GM12878 (cell line): ENCODE data around the gene CCDC85A. TPM values are rescaled to one million over a fixed set of nuclear protein-coding genes. Genes with fewer than 3 reads are reported as not detected.

ENCODE experiments used
- ATAC-seq: fragments of 200-7000 bp; cut with Tn5 transposase; 3 replicates; pipeline ENCODE4 v1.9.1; 2020; ENCODE audit warnings: mild to moderate bottlenecking, moderate library complexity
- BruUV-seq: library from RNA; stranded (reverse); fragments of 400-500 nt; replicated peaks from 2 replicates; lab custom pipeline; 2021; lab: Mats Ljungman, UMichigan
- CTCF ChIA-PET: fragments of 300-600 bp; sonication (Branson Sonifier 250); formaldehyde crosslinking; extraction: SDS; loops from one replicate; lab custom pipeline; 2021; ENCODE audit warnings: inconsistent platforms; lab: Yijun Ruan, JAX
- POLR2A ChIA-PET: fragments of 350-600 bp; formaldehyde crosslinking; extraction: SDS; loops from one replicate; lab custom pipeline; 2021; ENCODE audit warnings: inconsistent platforms; lab: Charles Lee
- RAD21 ChIA-PET: fragments of 300-600 bp; sonication (Branson Sonifier 250); formaldehyde crosslinking; loops from one replicate; lab custom pipeline; 2023; ENCODE audit warnings: antibody characterized with exemption; ENCODE audit not compliant: unreplicated experiment; lab: Charles Lee
- SMC1A ChIA-PET: fragments of 300-600 bp; sonication (Branson Sonifier 250); formaldehyde crosslinking; loops from one replicate; lab custom pipeline; 2023; ENCODE audit not compliant: unreplicated experiment, uncharacterized antibody; lab: Charles Lee
- DNase-seq: peaks from one replicate; pipeline ENCODE4 v3.0.0-alpha.2; 2011; ENCODE audit warnings: low read depth, low spot score
- FAIRE-seq: peaks from 3 replicates; lab custom pipeline; 2011; peaks lifted over from hg19 to GRCh38; lab: Jason Lieb, UNC
- H2AFZ ChIP-seq: 2 replicates; pipeline ENCODE4 v1.6.0; 2011; ENCODE audit warnings: low read depth, low read length, control low read depth; ENCODE audit not compliant: control insufficient read depth
- H3K27ac ChIP-seq: 2 replicates; pipeline ENCODE4 v1.5.1; 2011; ENCODE audit warnings: control low read depth; ENCODE audit not compliant: control insufficient read depth, insufficient read depth
- H3K27me3 ChIP-seq, 2 experiments: replicated peaks in 1 of 2; 2 replicates each; pipeline versions ENCODE4 v1.6.0 to v1.6.1; 2011; ENCODE audit warnings: low read length in 1 of 2; ENCODE audit not compliant: control insufficient read depth in 2 of 2, insufficient read depth in 2 of 2
- H3K36me3 ChIP-seq, 2 experiments: 2 replicates each; pipeline ENCODE4 v1.5.1; 2011; ENCODE audit warnings: low read length in 1 of 2; ENCODE audit not compliant: control insufficient read depth in 2 of 2, insufficient read depth in 2 of 2
- H3K4me1 ChIP-seq: 2 replicates; pipeline ENCODE4 v1.6.1; 2011; ENCODE audit warnings: mild to moderate bottlenecking, low read length, moderate library complexity, mixed read lengths; ENCODE audit not compliant: control insufficient read depth, insufficient read depth
- H3K4me2 ChIP-seq: 2 replicates; pipeline ENCODE4 v1.6.0; 2011; ENCODE audit warnings: control low read depth; ENCODE audit not compliant: control insufficient read depth, insufficient read depth
- H3K4me3 ChIP-seq: fragments of 200-600 bp; sonication (generic); 2 replicates; pipeline ENCODE4 v1.5.1; 2016
- H3K79me2 ChIP-seq: 2 replicates; pipeline ENCODE4 v1.6.0; 2011; ENCODE audit warnings: low read length; ENCODE audit not compliant: control insufficient read depth, insufficient read depth
- H3K9ac ChIP-seq: 2 replicates; pipeline ENCODE4 v1.8.0; 2011; ENCODE audit warnings: low read length, control low read depth, mixed read lengths; ENCODE audit not compliant: control insufficient read depth, insufficient read depth
- H3K9me3 ChIP-seq: replicated peaks from 3 replicates; pipeline ENCODE4 v1.5.1; 2011; ENCODE audit warnings: mild to moderate bottlenecking, low read length; ENCODE audit not compliant: control insufficient read depth, insufficient read depth
- H4K20me1 ChIP-seq: 2 replicates; pipeline ENCODE4 v1.6.0; 2011; ENCODE audit not compliant: control insufficient read depth, insufficient read depth
- LARP7 ChIP-seq: fragments of 450-650 bp; IDR thresholded peaks from 2 replicates; pipeline ENCODE4 v1.6.1; 2017; ENCODE audit warnings: mild to moderate bottlenecking
- SREBF1 ChIP-seq: IDR thresholded peaks from 2 replicates; pipeline ENCODE4 v1.6.1; 2012; ENCODE audit warnings: mild to moderate bottlenecking, low read length
- YY1 ChIP-seq: IDR thresholded peaks from 2 replicates; pipeline ENCODE4 v1.6.1; 2011; ENCODE audit warnings: low read depth, mild to moderate bottlenecking, low read length
- WGBS: methylation state at CpG from one replicate; pipeline ENCODE4 v1.1.6; 2016; ENCODE audit warnings: low lambda C conversion rate; ENCODE audit not compliant: insufficient replicate concordance, insufficient coverage; ENCODE audit errors: missing lambda C conversion rate; 5-methylcytosine and 5-hydroxymethylcytosine counted together
- in situ Hi-C: fragments of 300-500 bp; cut with MboI; formaldehyde crosslinking; loops from 9 replicates; pipeline ENCODE4 v1.14.3; 2018; ENCODE audit warnings: mixed read lengths
- intact Hi-C: fragments of 100-400 bp; cut with micrococcal nuclease; formaldehyde crosslinking; loops from one replicate; pipeline ENCODE4 v1.14.2; 2022; ENCODE audit not compliant: unreplicated experiment
- polyA plus RNA-seq, 11 experiments: library from polyadenylated mRNA; depleted of rRNA in 4 of 11; unstranded in 6 of 11; stranded (reverse) in 5 of 11; fragments of >200 nt; fragmentation: Nextera tagmentation in 4 of 11; fragmentation: Illumina TruSeq in 1 of 11; extraction: Ambion mirVana in 4 of 11; extraction: Trizol in 1 of 11; gene quantifications; 1 replicate in 1 of 11; 2 replicates in 10 of 11; pipeline versions ENCODE4 v1.2.1 to v1.2.3, GENCODE V29; 2011 to 2016; ENCODE audit warnings: inconsistent platforms in 2 of 11, missing spikeins in 2 of 11, low read depth in 1 of 11
- total RNA-seq, 4 experiments: library from RNA; depleted of rRNA in 3 of 4; stranded (reverse); fragments of >200 nt in 3 of 4; fragmentation: Illumina TruSeq in 1 of 4; extraction: Trizol in 1 of 4; gene quantifications; 2 replicates each; pipeline versions ENCODE4 v1.2.1 to v1.2.3, GENCODE V29; 2013 to 2021

Gene CCDC85A
- total and polyA plus RNA-seq, 10 of the 15 experiments (the other 5 are each of a cell fraction or from before 2014, with no cell fraction given): 0.02 to 0.57 (median 0.04) TPM; not detected in 7

GRCh38 chr2:56372071-56372656 lies 188.4 kb downstream of the CCDC85A start:
- POLR2A ChIA-PET: no interaction called here
- no peak for FAIRE-seq

DNA sequence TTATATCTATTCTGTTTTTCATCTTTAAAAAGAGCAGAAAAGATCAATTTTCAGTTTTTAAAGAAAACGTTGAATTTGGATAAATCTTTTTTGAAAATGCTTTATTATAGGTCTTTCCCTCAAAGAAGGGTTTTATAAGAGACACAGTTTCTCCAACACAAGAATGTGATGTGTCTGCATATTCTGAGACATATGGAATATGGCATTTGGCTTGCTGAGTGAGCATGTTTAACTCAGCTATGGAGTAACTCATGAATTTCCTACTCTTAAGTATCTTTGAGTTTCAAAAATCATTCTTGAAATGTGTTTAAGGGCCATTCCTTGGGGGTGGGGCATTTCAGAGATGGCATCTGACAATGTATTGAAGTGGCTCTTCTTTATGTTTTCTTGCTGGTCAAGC lies 191.5 kb downstream of the CCDC85A start:
- Histone ChIP-seq H3K9ac (no peak overlapping the region), H3K4me1 (no peaks in the 10 kb centered on the region), H3K79me2 (no peaks in the 10 kb centered on the region), H3K4me2 (no peak overlapping the region), H3K36me3 (no peaks in the 10 kb centered on the region), H4K20me1 (no peaks in the 10 kb centered on the region)
- RAD21 ChIA-PET: no interaction called here
- DNase-seq: no peak
- in situ Hi-C loops: no loop called here
- TF ChIP-seq YY1: no peak
- TF ChIP-seq, all 136 proteins: peak for 0
- ChIA-PET CTCF (no interaction called here), SMC1A (no interaction called here), POLR2A (no interaction called here)
- no peak overlapping the region for H2AFZ ChIP-seq
- no TSS peak for BruUV-seq
- H3K27ac ChIP-seq: no peak overlapping the region
- no peak for ATAC-seq
- intact Hi-C loops: no loop called here
- H3K4me3 ChIP-seq: no peak overlapping the region
- no peak for FAIRE-seq
- no peaks in the 10 kb centered on the region for H3K27me3 ChIP-seq
- WGBS: 0% methylated on average over 1 of the region's 1 CpG
- H3K9me3 ChIP-seq: no peaks in the 10 kb centered on the region

More at GRCh38 chr2:56372071-56372656, 188.4 kb downstream of the CCDC85A start:
- in situ Hi-C loops (no loop called here), intact Hi-C loops (no loop called here)
- Histone ChIP-seq H3K27ac (no peak overlapping the region), H3K4me1 (no peaks in the 10 kb centered on the region), H2AFZ (no peak overlapping the region), H3K4me2 (no peak overlapping the region), H4K20me1 (no peaks in the 10 kb centered on the region), H3K9me3 (no peaks in the 10 kb centered on the region), H3K4me3 (no peak overlapping the region), H3K27me3 (no peaks in the 10 kb centered on the region), H3K9ac (no peak overlapping the region), H3K36me3 (no peaks in the 10 kb centered on the region), H3K79me2 (no peaks in the 10 kb centered on the region)
- BruUV-seq: no TSS peak
- CTCF ChIA-PET: interaction anchor here (1.0 kb wide), 1 partner anchor 10 kb away, joined by 4 read pairs; no protein-coding TSS in a partner anchor
- no peak for DNase-seq
- SMC1A ChIA-PET: interaction anchor here (1.1 to 1.3 kb wide), 2 partner anchors 44 to 101 kb away, joined by 3 read pairs; no protein-coding TSS in a partner anchor
- 41% methylated on average over 6 of the region's 6 CpGs for WGBS
- no peak for TF ChIP-seq SREBF1
- no peak for TF ChIP-seq LARP7
- ATAC-seq: peak; percentile 53
- RAD21 ChIA-PET: no interaction called here
